T-helper 2 cell treated with Interferon-gamma antibody and Interleukin-4, amounts not matched to agents 5 μg/mL and 100 μg/mL, for 36 hours (primary cell): Measurements from ENCODE around the gene CRK.
"Not testable (repeated sequence)": the region's sequence is repeated elsewhere in the genome, so short reads cannot be mapped to it uniquely, and the experiment has no call there.

Source experiments
- DNase-seq: peaks from one replicate; pipeline ENCODE4 v3.0.0; 2021; ENCODE audit warnings: low spot score
- H3K27ac Mint-ChIP-seq: one replicate; pipeline ENCODE4 v1.8.0; 2021; ENCODE audit warnings: mild to moderate bottlenecking, mixed read lengths
- H3K27me3 Mint-ChIP-seq: one replicate; pipeline ENCODE4 v1.8.0; 2021; ENCODE audit warnings: low read depth, mixed read lengths
- H3K36me3 Mint-ChIP-seq: one replicate; pipeline ENCODE4 v1.8.0; 2021; ENCODE audit warnings: low read depth, mixed read lengths
- H3K4me1 Mint-ChIP-seq: one replicate; pipeline ENCODE4 v1.8.0; 2021; ENCODE audit warnings: low read depth, mixed read lengths
- H3K4me3 Mint-ChIP-seq: one replicate; pipeline ENCODE4 v1.8.0; 2022; ENCODE audit warnings: mild to moderate bottlenecking, moderate library complexity, mixed read lengths
- H3K9me3 Mint-ChIP-seq: one replicate; pipeline ENCODE4 v1.8.0; 2021; ENCODE audit warnings: mixed read lengths

The CRK gene

DNA sequence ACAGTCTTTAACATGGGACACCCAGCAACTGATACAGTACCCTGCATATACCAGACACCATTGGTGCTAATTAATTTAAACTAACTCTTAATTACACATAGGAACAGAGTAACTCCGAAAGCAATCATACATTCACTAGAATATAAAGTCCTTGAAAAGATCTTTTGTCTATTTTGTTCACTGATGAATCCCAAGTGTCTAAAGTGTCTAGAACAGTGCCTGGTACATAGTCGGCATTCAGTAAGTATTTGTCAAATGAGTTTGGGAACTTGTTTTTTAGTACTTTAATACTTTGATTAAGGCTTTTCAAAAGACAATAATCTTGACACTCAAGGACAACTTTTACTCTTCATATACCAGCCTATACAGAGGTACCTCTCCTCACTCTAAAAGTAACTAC, 69.8 kb downstream of the CRK start:
- no peak for DNase-seq
- no peaks in the 10 kb centered on the region for H3K9me3 Mint-ChIP-seq
- H3K27ac Mint-ChIP-seq: no peak overlapping the region
- H3K36me3 Mint-ChIP-seq: peaks cover 11% of the 10 kb centered on the region
- H3K4me1 Mint-ChIP-seq: peaks cover 20% of the 10 kb centered on the region
- no peaks in the 10 kb centered on the region for H3K27me3 Mint-ChIP-seq
- no peak overlapping the region for H3K4me3 Mint-ChIP-seq

DNA sequence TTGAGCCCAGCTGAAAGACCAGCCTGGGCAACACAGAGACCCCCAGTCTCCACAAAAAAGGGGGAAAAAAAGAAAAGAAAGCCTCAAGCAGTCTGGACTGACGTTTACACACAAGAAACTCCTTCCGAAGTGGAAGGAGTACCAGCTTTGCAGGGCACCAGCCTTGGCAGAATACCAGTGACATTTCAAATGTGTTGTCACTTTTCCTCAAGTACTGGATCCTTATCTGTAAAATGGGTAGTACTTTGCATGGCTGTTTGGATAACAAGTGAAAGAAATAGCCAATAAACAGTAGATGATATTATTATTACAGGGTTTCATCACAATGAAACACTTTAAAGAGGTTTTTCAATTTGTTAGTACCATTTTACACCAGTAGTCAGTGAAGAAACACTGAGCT, 70.2 kb downstream of the CRK start:
- Mint-ChIP-seq H3K27me3 (no peaks in the 10 kb centered on the region), H3K4me1 (peaks cover 20% of the 10 kb centered on the region), H3K27ac (no peak overlapping the region), H3K9me3 (no peaks in the 10 kb centered on the region), H3K36me3 (peaks cover 11% of the 10 kb centered on the region), H3K4me3 (no peak overlapping the region)
- no peak for DNase-seq

DNA sequence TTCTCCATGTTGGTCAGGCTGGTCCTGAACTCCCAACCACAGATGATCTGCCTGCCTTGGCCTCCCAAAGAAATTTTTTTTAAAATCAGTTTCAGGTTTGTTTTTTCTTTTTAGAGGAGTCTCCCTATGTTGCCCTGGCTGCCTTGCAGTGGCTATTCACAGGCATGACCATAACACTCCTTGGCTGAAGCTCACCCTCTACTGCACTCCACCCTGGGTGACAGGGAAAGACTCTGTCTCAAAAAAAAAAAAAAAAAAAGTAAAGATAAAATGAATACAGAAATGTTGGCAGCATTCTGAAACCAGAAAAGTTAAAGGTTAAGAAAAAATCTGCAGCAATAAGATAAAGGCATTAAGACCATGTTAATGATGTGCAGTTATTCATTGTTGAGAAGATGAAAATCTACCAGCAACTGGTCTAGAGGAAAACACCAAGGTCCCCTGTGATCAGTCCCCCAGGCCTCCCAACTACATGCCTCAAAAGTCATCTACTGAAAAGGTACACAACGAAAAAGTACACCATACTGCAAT, 71.1 kb downstream of the CRK start:
- no peaks in the 10 kb centered on the region for H3K9me3 Mint-ChIP-seq
- no peak overlapping the region for H3K4me3 Mint-ChIP-seq
- no peak for DNase-seq
- no peak overlapping the region for H3K27ac Mint-ChIP-seq
- peaks cover 21% of the 10 kb centered on the region for H3K4me1 Mint-ChIP-seq
- no peaks in the 10 kb centered on the region for H3K27me3 Mint-ChIP-seq
- H3K36me3 Mint-ChIP-seq: peaks cover 9% of the 10 kb centered on the region

DNA sequence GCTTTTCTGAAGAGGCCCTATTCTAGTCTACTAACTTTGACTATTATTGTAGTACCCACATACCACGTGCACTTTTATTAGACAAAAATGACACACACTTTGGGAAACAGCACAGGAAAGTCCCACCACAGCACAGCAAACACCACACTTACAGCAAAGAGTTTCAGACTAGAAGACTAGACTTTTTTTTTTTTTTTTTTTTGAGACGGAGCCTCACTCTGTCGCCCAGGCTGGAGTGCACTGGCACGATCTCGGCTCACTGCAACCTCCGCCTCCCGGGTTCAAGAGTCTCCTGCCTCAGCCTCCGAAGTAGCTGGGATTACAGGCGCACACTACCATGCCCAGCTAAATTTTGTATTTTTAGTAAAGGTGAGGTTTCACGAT, 76.1 kb downstream of the CRK start:
- no peak overlapping the region for H3K4me3 Mint-ChIP-seq
- H3K4me1 Mint-ChIP-seq: peaks cover 51% of the 10 kb centered on the region
- no peak for DNase-seq
- no peaks in the 10 kb centered on the region for H3K9me3 Mint-ChIP-seq
- peaks cover 16% of the 10 kb centered on the region for H3K36me3 Mint-ChIP-seq
- H3K27me3 Mint-ChIP-seq: no peaks in the 10 kb centered on the region
- H3K27ac Mint-ChIP-seq: no peak overlapping the region

DNA sequence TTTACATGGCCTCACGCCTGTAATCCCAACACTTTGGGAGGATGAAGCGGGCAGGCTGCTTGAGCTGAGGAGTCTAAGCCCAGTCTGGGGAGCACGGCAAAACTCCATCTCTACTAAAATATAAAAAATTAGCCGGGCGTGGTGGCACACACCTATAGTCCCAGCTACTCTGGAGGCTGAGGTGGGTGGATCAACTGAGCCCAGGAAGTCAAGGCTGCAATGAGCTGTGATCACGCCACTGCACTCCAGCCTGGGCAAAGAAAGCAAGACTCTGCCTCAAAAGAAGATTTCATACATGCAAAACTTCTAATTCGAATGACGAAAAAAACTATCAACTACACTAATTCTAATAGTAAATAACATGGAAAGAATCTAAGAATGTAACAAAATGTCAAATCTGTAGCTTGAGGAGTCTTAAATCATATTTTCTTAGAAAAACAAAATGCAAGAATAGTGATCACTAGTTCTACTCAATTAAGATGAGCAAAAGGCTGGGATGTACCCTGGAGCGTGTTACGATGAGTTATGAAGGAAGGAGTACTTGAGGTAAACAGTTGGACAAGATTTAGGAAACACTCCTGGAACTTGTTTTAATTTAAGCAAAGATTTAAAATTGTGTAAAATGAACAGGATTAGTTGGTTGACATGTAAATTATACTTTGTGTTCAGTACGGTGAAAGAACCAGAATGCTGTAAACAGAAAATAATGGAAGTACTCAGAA, 76.7 kb downstream of the CRK start:
- no peak overlapping the region for H3K27ac Mint-ChIP-seq
- DNase-seq: no peak
- H3K9me3 Mint-ChIP-seq: no peaks in the 10 kb centered on the region
- H3K27me3 Mint-ChIP-seq: no peaks in the 10 kb centered on the region
- H3K4me3 Mint-ChIP-seq: no peak overlapping the region
- H3K36me3 Mint-ChIP-seq: peaks cover 16% of the 10 kb centered on the region
- peaks cover 57% of the 10 kb centered on the region for H3K4me1 Mint-ChIP-seq

DNA sequence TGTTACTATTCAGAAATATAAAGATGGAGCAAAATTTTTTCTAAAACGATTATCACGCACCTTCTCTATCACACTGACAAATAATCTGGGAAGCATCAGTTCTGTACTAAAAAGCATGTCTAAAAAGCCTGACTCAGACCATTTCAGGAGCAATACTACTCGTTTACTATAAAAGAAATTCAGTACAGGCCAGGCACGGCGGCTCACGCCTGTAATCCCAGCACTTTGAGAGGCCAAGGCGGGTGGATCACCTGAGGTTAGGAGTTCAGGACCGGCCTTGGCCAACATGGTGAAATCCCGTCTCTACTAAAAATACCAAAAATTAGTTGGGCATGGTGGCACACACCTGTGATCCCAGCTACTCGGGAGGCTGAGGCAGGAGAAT, 77.6 kb downstream of the CRK start:
- H3K27ac Mint-ChIP-seq: not testable (repeated sequence)

DNA sequence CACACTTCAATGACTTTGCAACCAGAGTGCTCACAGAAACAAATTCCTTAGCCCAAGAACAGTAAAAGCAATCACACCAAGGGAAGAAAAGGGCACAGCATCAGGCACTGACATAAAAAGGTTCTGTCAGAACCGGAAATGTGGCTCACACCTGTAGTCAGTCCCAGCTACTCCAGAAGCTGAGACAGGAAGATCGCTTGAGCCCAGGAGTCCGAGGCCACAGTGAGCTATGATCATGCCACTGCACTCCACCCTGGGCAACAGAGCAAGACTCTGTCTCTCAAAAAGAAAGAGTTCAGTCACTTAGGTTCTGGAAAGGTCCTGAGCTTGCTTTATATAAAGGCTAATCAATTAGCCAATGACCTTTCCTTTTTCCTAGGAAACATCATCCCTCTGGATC, 78.7 kb downstream of the CRK start:
- peaks cover 20% of the 10 kb centered on the region for H3K36me3 Mint-ChIP-seq
- H3K27ac Mint-ChIP-seq: no peak overlapping the region
- no peak for DNase-seq

More for the DNA sequence above, 77.6 kb downstream of the CRK start:
- Mint-ChIP-seq H3K4me1 (peaks cover 61% of the 10 kb centered on the region), H3K36me3 (peaks cover 16% of the 10 kb centered on the region)
- not testable (repeated sequence) for H3K9me3 Mint-ChIP-seq, DNase-seq, H3K4me3 Mint-ChIP-seq, H3K27me3 Mint-ChIP-seq

DNA sequence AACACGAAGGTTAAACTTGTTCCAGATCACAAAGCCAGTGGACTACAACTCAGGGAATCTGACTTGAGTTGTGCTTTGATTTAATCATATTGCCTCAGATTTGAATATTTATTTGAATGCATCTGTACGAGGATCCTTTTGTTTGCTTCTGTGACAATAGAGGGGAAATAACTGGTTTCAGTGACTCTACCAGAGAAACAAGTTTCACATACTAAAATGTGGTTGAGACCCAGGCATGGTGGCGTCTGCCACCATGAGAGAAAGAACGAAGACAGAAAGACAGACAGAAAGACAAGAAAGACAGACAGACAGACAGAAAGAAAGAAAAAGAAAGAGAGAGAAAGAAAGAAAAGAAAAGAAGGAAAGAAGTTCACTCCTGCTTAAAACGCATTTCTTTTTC, 80.0 kb downstream of the CRK start:
- Mint-ChIP-seq H3K27me3 (no peaks in the 10 kb centered on the region), H3K36me3 (peaks cover 17% of the 10 kb centered on the region), H3K4me3 (peak overlapping the region; percentile 60), H3K27ac (peak overlapping the region; percentile 85), H3K4me1 (peaks cover 58% of the 10 kb centered on the region), H3K9me3 (no peaks in the 10 kb centered on the region)
- DNase-seq: no peak

More for the DNA sequence above, 78.7 kb downstream of the CRK start:
- Mint-ChIP-seq H3K4me1 (peaks cover 63% of the 10 kb centered on the region), H3K27me3 (no peaks in the 10 kb centered on the region), H3K4me3 (peak overlapping the region; percentile 14), H3K9me3 (no peaks in the 10 kb centered on the region)

DNA sequence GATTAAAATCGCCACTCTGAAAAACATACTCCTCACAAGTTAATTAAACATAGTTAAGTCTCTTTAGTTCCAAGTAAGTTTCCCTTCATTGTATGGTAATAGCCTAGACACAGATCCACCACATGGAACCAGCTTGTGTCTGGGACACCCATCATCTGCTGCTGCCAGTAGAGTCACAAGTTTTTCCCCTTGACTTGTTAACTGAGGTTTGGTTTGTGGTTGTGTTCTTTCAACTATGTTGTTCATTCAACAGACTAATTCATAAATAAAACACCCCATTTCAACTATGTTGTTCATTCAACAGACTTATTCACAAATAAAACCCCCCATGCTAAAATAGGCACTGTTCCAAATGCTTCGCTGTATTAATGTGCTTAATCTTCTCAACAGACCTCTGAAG, 80.4 kb downstream of the CRK start:
- no peaks in the 10 kb centered on the region for H3K27me3 Mint-ChIP-seq
- peak overlapping the region; percentile 60 for H3K4me3 Mint-ChIP-seq
- H3K27ac Mint-ChIP-seq: peak overlapping the region; percentile 85
- DNase-seq: no peak
- peaks cover 56% of the 10 kb centered on the region for H3K4me1 Mint-ChIP-seq
- H3K9me3 Mint-ChIP-seq: no peaks in the 10 kb centered on the region
- peaks cover 15% of the 10 kb centered on the region for H3K36me3 Mint-ChIP-seq

DNA sequence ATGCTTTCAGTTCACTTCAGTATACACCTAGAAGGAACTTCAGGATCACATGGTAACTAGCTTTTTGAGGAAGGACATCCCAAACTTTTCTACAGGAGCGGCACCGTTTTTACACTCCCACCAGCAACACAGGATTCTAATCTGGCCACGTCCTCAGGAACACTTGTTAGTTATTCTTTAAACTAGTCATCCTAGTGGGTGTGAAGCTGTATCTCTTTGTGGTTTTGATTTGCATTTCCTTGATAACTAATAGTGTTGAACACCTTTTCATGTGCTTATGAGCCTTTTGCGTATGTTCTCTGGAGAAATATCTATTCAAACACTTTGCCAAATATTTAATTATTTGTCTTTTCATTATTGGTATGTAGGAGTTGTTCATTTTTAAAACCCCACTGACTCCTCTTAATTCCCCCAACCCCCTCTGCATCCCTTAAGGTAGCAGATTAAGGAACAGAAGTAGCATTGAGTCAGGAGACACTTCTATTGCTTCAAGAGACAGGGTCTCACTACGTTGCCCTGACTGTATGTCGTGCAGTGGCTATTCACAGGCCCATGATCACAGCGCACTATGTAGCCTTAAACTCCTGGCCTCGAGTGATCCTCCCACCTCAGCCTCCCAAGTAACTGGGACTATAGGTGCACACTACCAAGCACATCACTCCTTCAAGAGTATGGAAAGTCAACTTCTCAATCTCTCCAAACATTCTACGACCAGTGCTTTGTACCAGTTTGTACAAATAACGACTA, 81.4 kb downstream of the CRK start:
- Mint-ChIP-seq H3K27ac (peak overlapping the region; percentile 52), H3K4me1 (peaks cover 50% of the 10 kb centered on the region), H3K4me3 (peak overlapping the region; percentile 21)

DNA sequence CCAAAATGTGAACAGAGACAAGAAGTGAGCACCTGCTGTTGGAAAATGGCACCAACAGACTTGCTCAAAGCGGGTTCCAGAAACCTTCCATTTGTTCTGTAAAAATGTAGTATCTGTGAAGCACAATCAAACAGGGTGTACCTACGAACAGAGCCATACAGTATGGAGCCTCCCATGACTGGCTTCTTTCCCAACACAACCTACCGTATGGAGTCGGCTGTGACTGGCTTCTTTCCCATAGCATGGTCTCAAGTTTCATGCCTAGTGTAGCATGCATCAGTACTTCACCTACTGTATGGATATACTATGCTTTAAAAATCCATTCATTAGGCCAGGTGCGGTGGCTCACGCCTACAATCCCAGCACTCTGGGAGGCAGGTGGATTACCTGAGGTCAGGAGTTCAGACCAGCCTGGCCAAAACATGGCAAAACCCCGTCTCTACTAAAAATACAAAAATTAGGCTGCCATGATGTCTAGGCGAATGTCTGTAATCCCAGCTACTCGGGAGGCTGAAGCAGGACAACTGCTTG, 82.3 kb downstream of the CRK start:
- H3K27ac Mint-ChIP-seq: no peak overlapping the region
- no peak overlapping the region for H3K4me3 Mint-ChIP-seq
- no peak for DNase-seq
- no peaks in the 10 kb centered on the region for H3K9me3 Mint-ChIP-seq
- no peaks in the 10 kb centered on the region for H3K27me3 Mint-ChIP-seq
- peaks cover 17% of the 10 kb centered on the region for H3K36me3 Mint-ChIP-seq
- H3K4me1 Mint-ChIP-seq: peaks cover 46% of the 10 kb centered on the region

More for the DNA sequence above, 81.4 kb downstream of the CRK start:
- DNase-seq: no peak
- Mint-ChIP-seq H3K27me3 (no peaks in the 10 kb centered on the region), H3K36me3 (peaks cover 15% of the 10 kb centered on the region), H3K9me3 (no peaks in the 10 kb centered on the region)

DNA sequence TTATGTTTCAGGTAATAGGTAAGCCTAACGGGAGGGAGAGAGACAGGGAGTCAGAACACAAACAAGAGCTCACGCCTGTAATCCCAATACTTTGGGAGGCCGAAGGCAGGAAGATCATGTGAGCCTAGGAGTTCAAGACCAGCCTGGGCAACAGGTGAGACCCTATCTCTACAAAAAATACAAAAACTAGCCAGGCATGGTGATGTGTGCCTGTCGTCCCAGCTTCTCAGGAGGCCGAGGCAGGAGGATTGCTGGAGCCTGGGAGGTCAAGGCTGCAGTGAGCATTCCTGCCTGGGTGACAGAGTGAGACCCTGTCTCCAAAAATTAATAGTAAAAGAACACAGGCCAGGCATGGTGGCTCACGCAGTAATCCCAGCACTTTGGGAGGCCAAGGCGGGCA, 83.4 kb downstream of the CRK start:
- no peak for DNase-seq
- H3K27me3 Mint-ChIP-seq: no peaks in the 10 kb centered on the region
- H3K27ac Mint-ChIP-seq: no peak overlapping the region
- H3K9me3 Mint-ChIP-seq: no peaks in the 10 kb centered on the region
- peaks cover 14% of the 10 kb centered on the region for H3K36me3 Mint-ChIP-seq
- no peak overlapping the region for H3K4me3 Mint-ChIP-seq
- peaks cover 44% of the 10 kb centered on the region for H3K4me1 Mint-ChIP-seq

DNA sequence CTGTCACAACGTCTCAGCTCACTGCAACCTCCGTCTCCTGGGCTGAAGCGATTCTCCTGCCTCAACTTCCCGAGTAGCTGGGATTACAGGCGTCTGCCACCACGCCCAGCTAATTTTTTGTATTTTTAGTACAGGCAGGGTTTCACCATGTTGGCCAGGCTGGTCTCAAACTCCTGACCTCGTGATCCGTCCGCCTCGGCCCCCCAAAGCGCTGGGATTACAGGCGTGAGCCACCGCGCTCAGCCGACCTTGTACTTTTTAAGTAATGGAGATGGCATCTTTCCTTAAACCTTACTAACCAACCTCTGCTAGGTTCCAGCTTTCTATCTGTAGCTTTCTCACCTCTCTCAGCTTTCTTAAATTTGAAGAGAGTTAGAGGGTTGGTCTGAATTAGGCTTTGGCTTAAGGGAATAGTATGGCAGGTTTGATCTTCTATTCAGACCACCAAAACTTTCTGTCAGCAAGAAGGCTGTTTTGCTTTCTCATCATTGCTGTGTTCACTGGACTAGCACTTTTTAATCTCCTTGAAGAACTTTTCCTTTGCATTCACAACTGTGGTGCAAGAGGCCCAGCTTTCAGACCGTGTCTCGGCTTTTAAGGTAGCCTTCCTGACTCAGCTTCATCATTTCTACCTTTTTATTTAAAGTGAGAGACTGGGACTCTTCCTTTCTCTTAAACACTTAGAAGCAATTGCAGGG, 84.0 kb downstream of the CRK start:
- no peak for DNase-seq
- Mint-ChIP-seq H3K4me3 (no peak overlapping the region), H3K27ac (no peak overlapping the region), H3K27me3 (no peaks in the 10 kb centered on the region), H3K9me3 (no peaks in the 10 kb centered on the region), H3K36me3 (peaks cover 18% of the 10 kb centered on the region), H3K4me1 (peaks cover 41% of the 10 kb centered on the region)
